ENCODE measurements around the gene SEPTIN10.
"Not testable (repeated sequence)": the region's sequence is repeated elsewhere in the genome, so short reads cannot be mapped to it uniquely, and the experiment has no call there.

- TF ChIP-seq SIN3A (IDR thresholded peaks at IDR 0.05; ENCODE audit: borderline replicate concordance in 2 of 2, control insufficient read depth in 1 of 2, low read depth in 2 of 2, low read length in 2 of 2); PRDM10 (IDR thresholded peaks at IDR 0.05; ENCODE audit: partially characterized antibody); CTCF (IDR thresholded peaks at IDR 0.05 in 2 of 3, conservative IDR thresholded peaks at IDR 0.05 in 1 of 3; ENCODE audit: insufficient read depth in 2 of 3, low read depth in 1 of 3, low read length in 3 of 3); MYBL2 (IDR thresholded peaks at IDR 0.05; ENCODE audit: low read depth); MYBL2 (CRISPR knock-in tag; IDR thresholded peaks at IDR 0.05; ENCODE audit: borderline replicate concordance); FOSL1 (tag; conservative IDR thresholded peaks at IDR 0.05); PKNOX1 (IDR thresholded peaks at IDR 0.05); BHLHE40 (IDR thresholded peaks at IDR 0.05; ENCODE audit: low read length); POU5F1 (IDR thresholded peaks at IDR 0.05; ENCODE audit: borderline replicate concordance, low read depth, low read length, partially characterized antibody); EGR1 (conservative IDR thresholded peaks at IDR 0.05); POLR2A (conservative IDR thresholded peaks at IDR 0.05); REST (IDR thresholded peaks at IDR 0.05; ENCODE audit: borderline replicate concordance); REST (CRISPR knock-in tag; IDR thresholded peaks at IDR 0.05; ENCODE audit: low read depth): not testable (repeated sequence)
Measured at GRCh38 chr2:109577630-109578029, 36.1 kb downstream of the SEPTIN10 start.

Measured in K562 (cell line).